ENCODE results near the gene CDC42EP3.

The CDC42EP3 gene

GRCh38 chr2:37705191-37705590, 33.7 kb upstream of the CDC42EP3 start:
- H4K20me1 ChIP-seq (ENCODE audit: insufficient read depth, low read length): no peaks in the 10 kb centered on the region
- H3K79me2 ChIP-seq (ENCODE audit: low read length): no peaks in the 10 kb centered on the region
- no peaks in the 10 kb centered on the region for H3K36me3 ChIP-seq (replicated peaks; ENCODE audit: low read depth, low read length)
- H3K27ac ChIP-seq (ENCODE audit: low read length): no peak overlapping the region
- no peak overlapping the region for H3K4me3 ChIP-seq (ENCODE audit: low read length)
- H3K4me1 ChIP-seq (ENCODE audit: low read length): peaks cover 20% of the 10 kb centered on the region
- H3K27me3 ChIP-seq (ENCODE audit: low read depth, low read length): 0 out of 2 replicates have a peak, but pooled peaks cover 2% of the 10 kb centered on the region
- H3K9me3 ChIP-seq (ENCODE audit: insufficient read depth, low read length): no peaks in the 10 kb centered on the region
- no peak overlapping the region for H3K4me2 ChIP-seq (ENCODE audit: low read length)
- H3K9ac ChIP-seq (ENCODE audit: low read length): no peak overlapping the region
- H2AFZ ChIP-seq (ENCODE audit: low read depth, low read length): no peak overlapping the region
- TF ChIP-seq CTCF (IDR thresholded peaks at IDR 0.05; ENCODE audit: low read depth, low read length) (no peak), EZH2phosphoT487 (IDR thresholded peaks at IDR 0.05; ENCODE audit: low read depth) (no peak)

- H3K27me3 ChIP-seq (ENCODE audit: low read depth, low read length): no peaks in the 10 kb centered on the region; the same call in 1 of the 2 replicates
- no peaks in the 10 kb centered on the region for H4K20me1 ChIP-seq (ENCODE audit: insufficient read depth, low read length)
- H3K4me2 ChIP-seq (ENCODE audit: low read length): no peak overlapping the region
- no peak overlapping the region for H2AFZ ChIP-seq (ENCODE audit: low read depth, low read length)
- no peak overlapping the region for H3K9ac ChIP-seq (ENCODE audit: low read length)
- no peak for TF ChIP-seq EZH2phosphoT487 (IDR thresholded peaks at IDR 0.05; ENCODE audit: low read depth)
- TF ChIP-seq CTCF (IDR thresholded peaks at IDR 0.05; ENCODE audit: low read depth, low read length): no peak
- H3K4me1 ChIP-seq (ENCODE audit: low read length): no peaks in the 10 kb centered on the region
- H3K36me3 ChIP-seq (replicated peaks; ENCODE audit: low read depth, low read length): no peaks in the 10 kb centered on the region
- H3K79me2 ChIP-seq (ENCODE audit: low read length): no peaks in the 10 kb centered on the region
- no peak overlapping the region for H3K27ac ChIP-seq (ENCODE audit: low read length)
- no peaks in the 10 kb centered on the region for H3K9me3 ChIP-seq (ENCODE audit: insufficient read depth, low read length)
- no peak overlapping the region for H3K4me3 ChIP-seq (ENCODE audit: low read length)
Measured at GRCh38 chr2:37698931-37699481, 27.6 kb upstream of the CDC42EP3 start.

- no peak overlapping the region for H3K4me3 ChIP-seq (ENCODE audit: low read length)
- H4K20me1 ChIP-seq (ENCODE audit: insufficient read depth, low read length): no peaks in the 10 kb centered on the region
- H3K79me2 ChIP-seq (ENCODE audit: low read length): no peaks in the 10 kb centered on the region
- no peak overlapping the region for H2AFZ ChIP-seq (ENCODE audit: low read depth, low read length)
- TF ChIP-seq CTCF (IDR thresholded peaks at IDR 0.05; ENCODE audit: low read depth, low read length): no peak
- TF ChIP-seq EZH2phosphoT487 (IDR thresholded peaks at IDR 0.05; ENCODE audit: low read depth): no peak
- no peak overlapping the region for H3K27ac ChIP-seq (ENCODE audit: low read length)
- H3K9ac ChIP-seq (ENCODE audit: low read length): no peak overlapping the region
- no peaks in the 10 kb centered on the region for H3K4me1 ChIP-seq (ENCODE audit: low read length)
- no peaks in the 10 kb centered on the region for H3K9me3 ChIP-seq (ENCODE audit: insufficient read depth, low read length)
- no peaks in the 10 kb centered on the region; the same call in 1 of the 2 replicates for H3K27me3 ChIP-seq (ENCODE audit: low read depth, low read length)
- no peak overlapping the region for H3K4me2 ChIP-seq (ENCODE audit: low read length)
- H3K36me3 ChIP-seq (replicated peaks; ENCODE audit: low read depth, low read length): no peaks in the 10 kb centered on the region
Measured at GRCh38 chr2:37695336-37695735, 23.9 kb upstream of the CDC42EP3 start.

GRCh38 chr2:37692711-37693110, 21.3 kb upstream of the CDC42EP3 start:
- Histone ChIP-seq H3K79me2 (ENCODE audit: low read length) (no peaks in the 10 kb centered on the region), H4K20me1 (ENCODE audit: insufficient read depth, low read length) (no peaks in the 10 kb centered on the region), H3K4me2 (ENCODE audit: low read length) (no peak overlapping the region), H3K36me3 (replicated peaks; ENCODE audit: low read depth, low read length) (no peaks in the 10 kb centered on the region), H3K9me3 (ENCODE audit: insufficient read depth, low read length) (no peaks in the 10 kb centered on the region), H3K27ac (ENCODE audit: low read length) (no peak overlapping the region), H3K4me3 (ENCODE audit: low read length) (no peak overlapping the region), H3K9ac (ENCODE audit: low read length) (no peak overlapping the region), H3K4me1 (ENCODE audit: low read length) (no peaks in the 10 kb centered on the region), H2AFZ (ENCODE audit: low read depth, low read length) (no peak overlapping the region), H3K27me3 (ENCODE audit: low read depth, low read length) (no peaks in the 10 kb centered on the region; the same call in 1 of the 2 replicates)
- no peak for TF ChIP-seq CTCF (IDR thresholded peaks at IDR 0.05; ENCODE audit: low read depth, low read length)
- TF ChIP-seq EZH2phosphoT487 (IDR thresholded peaks at IDR 0.05; ENCODE audit: low read depth): no peak

Measured in OCI-LY3 (cell line).